SK-N-DZ (cell line): Measurements from ENCODE around the gene PTTG1IP. TPM values are rescaled to one million over a fixed set of nuclear protein-coding genes. Genes with fewer than 3 reads are reported as not detected.
A peak's percentile ranks its signal among the peaks of the same experiment; 100 is the strongest.
"Not testable (repeated sequence)": the region's sequence is repeated elsewhere in the genome, so short reads cannot be mapped to it uniquely, and the experiment has no call there.

Experiments used
- DNase-seq: peaks from one replicate; pipeline ENCODE4 v3.0.0-alpha.2; 2015; ENCODE audit warnings: low spot score
- polyA plus RNA-seq, 2 experiments: library from polyadenylated mRNA; depleted of rRNA; stranded (reverse); fragments of >200 nt; gene quantifications; 2 replicates each; pipeline ENCODE4 v1.2.3, GENCODE V29; 2014

Gene PTTG1IP
- polyA plus RNA-seq (2014; cell fraction: cytosol; rRNA removed) = 183 and 199 TPM in 2 replicates
- 130 and 133 TPM in 2 replicates for polyA plus RNA-seq (2014; cell fraction: nucleus; rRNA removed)

GRCh38 chr21:44873356-44874239, at the start of gene PTTG1IP:
Gene PTTG1IP (minus strand): TSS chr21:44873690. CDS start chr21:44873616, 74 bp downstream.
- DNase-seq = peak; percentile 96

DNA sequence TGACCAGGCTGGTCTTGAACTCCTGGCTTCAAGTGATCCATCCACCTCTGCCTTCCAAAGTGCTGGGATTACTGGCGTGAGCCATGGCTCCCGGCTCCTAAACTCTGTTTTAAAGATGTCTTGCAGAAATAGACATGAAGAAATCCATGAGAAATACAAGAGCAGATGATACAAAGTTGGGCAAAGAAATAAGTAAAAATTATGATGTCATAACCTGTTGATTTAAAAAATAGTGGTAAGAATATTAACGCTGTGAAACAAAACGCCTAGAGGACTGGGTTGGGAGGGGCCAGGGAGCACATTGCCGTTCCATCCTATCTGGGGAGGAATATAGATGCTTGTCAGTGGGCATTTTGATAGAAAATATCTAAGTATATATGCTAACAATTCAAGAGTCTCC, 48.4 kb upstream of the PTTG1IP start:
- no peak for DNase-seq

- no peak for DNase-seq
Observed at GRCh38 chr21:44920694-44921604, 47.5 kb upstream of the PTTG1IP start, which contains the start of gene ITGB2. Gene ITGB2 (minus strand): TSS chr21:44920899. CDS start chr21:44910782, 10,117 bp downstream.

GRCh38 chr21:44919913-44920693, 46.6 kb upstream of the PTTG1IP start:
- DNase-seq = no peak

DNA sequence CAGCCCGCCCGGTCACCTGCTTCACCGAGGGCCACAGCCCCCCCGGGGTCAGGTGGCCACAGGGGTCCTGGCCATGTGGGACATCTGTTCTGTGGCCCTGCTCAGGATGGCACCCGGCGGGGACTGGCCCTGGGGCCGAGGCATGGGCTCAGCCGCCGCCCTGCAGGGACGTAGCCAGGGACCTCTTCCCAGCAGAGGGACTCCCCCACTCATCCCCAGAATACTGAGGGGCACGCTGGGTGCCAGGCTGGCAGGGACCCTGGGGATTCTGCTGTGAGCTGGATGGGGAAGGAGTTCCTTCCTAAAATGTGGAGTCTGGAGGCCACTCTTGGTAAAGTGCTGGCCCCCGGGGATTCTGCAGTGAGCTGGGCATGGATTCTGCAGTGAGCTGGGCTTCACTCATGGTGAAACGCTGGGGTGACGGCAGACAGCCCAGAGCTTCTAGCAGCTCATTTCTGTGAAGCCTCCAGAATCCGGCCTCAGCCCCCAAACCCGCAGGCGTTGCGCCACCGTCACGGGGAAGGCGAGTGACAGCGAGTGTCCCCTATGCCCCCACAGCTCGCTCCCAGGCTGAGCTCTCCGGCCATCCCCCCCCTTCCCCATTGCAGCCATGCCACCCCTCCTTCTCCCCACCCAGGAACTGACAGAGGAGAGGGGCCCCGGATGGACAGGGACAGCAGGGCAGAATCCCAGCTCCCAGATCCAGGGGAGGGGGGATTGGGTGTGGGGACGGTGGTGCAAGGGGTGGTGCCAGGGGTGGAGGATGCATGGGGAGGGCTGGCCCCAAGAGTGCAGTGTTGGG, 45.8 kb upstream of the PTTG1IP start:
- no peak for DNase-seq

GRCh38 chr21:44918581-44919033, 45.1 kb upstream of the PTTG1IP start:
- no peak for DNase-seq

DNA sequence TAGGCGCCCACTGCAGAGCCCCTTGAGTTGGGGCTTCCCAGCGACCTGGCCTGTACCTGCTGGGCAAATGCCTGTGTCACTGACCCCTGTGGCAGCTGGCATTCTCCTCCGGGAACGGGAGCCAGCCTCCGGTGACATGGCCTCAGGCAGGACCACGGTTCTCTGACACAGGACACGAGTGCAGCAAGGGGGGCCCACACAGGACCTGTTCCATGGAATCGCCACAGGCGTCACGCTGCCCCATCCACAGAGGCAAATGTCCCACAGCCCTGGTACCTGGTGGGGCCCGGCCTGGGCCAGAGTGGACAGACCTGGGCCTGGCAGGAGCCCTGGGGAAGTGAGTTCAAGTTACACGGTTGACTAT, 44.6 kb upstream of the PTTG1IP start:
- no peak for DNase-seq

DNA sequence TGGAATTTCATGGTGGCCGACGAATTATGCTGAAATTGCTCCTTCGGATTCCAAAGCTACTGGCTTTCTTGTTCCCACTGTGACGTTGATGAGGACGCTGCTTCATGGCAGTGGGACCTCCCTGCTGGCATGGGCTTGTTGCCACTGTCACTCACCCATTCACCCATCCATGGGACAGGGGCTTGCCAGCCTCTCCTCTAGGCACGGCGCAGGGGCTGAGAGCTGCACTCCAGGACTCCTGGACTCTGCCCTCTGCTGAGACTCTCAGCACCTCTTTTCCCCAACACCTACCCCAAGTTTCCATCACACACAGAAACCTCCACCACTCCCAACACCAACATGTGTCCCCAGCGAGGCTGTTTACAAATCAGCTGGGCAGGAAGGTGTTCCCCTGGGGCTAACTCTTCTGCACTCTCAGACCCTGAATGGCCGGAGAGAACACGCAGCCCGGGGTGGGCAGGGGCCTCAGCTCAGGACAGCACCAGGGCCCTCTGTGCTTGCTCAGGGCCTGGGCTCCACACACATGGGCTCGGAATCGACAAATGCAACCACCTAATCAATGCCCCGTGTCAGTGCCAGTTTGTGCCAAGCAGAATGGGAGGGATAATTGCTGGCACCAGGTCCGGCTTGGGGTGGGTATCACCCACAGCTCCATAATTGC, 44.1 kb upstream of the PTTG1IP start:
- no peak for DNase-seq

- DNase-seq = no peak
Observed at GRCh38 chr21:44916965-44917364, 43.5 kb upstream of the PTTG1IP start.

DNA sequence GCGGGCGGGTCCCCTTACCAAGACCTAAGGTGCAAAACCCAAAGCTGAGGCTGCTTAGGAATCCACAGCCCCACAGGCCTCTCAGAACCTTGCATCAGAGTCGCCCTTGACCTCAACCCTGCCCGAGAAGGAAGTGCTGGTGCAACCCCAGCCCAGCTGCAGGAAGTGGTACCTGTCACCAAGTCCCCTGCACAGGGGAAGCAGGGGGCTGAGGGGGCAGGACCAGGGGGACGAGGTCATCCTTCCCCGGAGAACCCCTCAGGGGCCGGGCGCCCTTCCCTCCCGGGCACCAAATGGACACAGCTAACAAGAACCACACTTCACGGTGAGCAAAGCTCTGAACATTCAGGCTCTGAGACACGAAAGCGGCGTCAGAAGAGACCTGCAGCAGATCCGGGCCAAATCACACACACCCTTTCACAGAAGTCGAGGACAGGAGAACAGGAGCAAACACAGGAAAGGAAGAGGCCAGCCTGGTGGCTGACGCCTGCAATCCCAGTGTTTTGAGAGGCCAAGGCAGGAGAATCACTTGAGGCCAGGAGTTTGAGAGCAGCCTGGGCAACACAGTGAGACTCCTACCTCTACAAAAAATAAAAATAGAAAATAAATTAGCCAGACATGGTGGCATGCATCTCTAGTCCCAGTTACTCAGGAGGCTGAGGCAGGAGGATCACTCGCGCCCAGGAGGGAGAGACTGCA, 40.8 kb upstream of the PTTG1IP start:
- no peak for DNase-seq

DNA sequence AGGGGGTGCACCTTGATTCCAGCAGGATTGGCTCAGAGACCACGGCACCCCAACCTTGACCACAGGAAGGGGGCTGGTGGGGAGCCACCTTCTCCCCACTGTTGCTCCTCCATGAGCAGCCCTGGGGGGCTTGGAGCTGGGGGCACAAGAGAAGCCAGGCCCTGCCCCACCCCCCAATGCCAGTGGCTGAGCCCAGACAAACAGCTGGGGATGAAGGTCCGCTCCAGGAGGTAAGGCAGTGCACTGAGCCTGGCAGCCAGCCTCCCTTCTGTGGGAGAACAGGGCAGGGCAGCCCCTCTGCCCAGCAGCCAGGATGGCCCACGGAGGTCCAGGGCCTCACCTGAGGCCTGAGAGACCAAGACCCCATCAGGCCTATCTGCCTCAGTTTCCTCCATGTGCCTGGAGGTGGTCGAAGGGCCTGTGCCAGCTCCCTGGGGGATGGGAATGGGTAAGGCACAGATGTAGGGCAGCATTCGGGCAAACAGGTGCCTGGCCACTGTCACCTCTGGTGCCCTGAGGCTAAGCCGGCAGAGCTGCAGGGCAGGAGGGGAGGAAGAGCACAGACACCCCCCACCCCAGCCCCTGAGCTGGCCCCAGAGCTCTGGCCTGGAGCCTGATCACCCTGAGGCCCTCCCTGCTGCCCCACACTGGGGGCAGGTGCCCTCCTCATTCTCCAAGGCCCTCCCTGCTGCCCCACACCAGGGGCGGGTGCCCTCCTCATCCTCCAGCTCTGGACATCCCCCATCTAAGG, 40.1 kb upstream of the PTTG1IP start:
- DNase-seq = no peak

DNA sequence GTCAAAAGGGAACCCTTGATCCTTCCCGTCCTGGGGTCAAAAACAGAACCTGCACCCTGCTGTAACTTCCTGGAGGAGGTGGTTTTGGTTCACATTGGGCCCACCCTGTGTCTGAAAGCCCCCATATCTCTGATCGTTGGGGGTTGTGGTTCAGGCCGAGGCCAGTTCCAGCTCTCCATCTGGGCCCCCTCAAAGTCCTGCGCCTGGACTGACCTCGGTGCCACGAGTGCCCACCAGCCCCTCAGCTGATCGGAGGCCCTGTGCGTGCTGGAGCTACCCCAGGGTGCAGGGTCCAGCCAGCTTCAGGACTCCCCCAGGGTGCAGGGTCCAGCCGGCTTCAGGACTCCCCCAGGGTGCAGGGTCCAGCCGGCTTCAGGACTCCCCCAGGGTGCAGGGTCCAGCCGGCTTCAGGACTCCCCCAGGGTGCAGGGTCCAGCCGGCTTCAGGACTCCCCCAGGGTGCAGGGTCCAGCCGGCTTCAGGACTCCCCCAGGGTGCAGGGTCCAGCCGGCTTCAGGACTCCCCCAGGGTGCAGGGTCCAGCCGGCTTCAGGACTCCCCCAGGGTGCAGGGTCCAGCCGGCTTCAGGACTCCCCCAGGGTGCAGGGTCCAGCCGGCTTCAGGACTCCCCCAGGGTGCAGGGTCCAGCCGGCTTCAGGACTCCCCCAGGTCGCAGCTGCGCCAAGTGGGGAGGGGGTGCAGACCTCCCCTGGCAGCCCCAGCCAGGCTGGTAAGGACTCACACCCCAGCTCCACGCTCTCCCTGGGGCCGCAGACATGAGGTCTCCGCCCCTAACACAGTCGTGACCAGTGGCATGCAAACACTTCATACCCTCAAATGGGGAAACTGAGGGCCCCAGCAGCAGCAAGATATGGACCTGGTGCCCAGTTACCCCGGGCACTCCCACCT, 39.3 kb upstream of the PTTG1IP start:
- not testable (repeated sequence) for DNase-seq

DNA sequence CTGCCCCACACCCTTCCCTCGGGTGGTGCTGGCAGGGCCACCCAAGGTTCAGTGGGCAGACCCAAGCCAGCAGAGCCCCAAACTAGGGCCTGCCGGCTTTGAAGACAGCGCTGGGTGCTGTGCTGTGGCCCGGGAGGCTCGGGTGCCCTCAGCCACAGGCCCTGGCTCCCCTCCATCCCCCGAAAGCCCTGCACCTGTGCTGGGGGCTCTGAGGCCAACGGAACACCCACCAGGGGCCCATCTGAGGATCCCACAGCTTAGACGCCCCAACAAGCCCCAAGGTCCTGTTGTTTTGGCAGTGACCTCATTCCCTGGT, 38.6 kb upstream of the PTTG1IP start:
- DNase-seq = no peak

DNA sequence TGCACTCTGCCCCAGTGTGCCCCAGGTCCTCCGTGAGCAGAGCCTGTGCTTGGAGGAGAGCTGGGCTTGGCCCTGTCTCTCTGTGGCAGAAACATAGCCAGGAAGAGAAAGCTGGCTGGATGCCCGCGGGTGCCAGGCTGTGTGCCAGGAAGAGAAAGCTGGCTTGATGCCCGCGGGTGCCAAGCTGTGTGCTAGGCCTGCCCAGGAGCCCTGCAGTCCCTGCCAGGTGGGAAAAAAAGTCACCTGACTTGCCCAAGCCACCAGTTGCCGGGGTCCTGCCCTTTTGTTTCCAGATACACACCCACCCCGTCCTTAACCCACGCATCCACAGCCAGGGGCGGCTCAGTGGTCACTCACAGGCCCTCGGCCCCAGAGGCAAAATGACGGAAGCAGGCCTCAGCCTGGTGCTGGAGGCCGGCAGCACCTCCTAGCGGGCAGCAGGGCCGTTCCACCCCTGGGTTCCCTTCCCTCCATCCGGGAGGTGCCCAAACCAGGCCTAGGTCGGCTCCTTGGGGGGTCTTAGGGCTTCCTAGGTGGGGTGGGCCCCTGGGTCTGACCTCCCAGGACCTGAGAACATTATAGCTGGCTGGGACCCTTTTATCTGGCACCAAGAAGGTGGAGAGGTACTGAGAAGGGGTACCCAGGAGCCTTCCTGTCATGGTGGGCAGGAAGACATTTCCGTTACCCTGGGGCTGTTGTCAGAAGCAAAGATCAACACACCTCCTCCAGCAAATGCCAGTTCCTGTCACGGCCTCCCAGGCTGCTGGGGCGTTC, 38.1 kb upstream of the PTTG1IP start:
- no peak for DNase-seq

- DNase-seq = no peak
Observed at GRCh38 chr21:44911068-44911383, 37.5 kb upstream of the PTTG1IP start.

GRCh38 chr21:44910229-44911067, 37.0 kb upstream of the PTTG1IP start:
- no peak for DNase-seq
